K562 (cell line): ENCODE measurements around the gene CAPZB. TPM values are rescaled to one million over a fixed set of nuclear protein-coding genes. Genes with fewer than 3 reads are reported as not detected.

ENCODE experiments used
- MAFK ChIP-seq: IDR thresholded peaks from 2 replicates; pipeline ENCODE4 v1.6.1; 2011; ENCODE audit warnings: low read length, improper control_type of control experiment
- RAD51 ChIP-seq: fragments of 450-650 bp; IDR thresholded peaks from 2 replicates; pipeline ENCODE4 v1.7.1; 2016; ENCODE audit warnings: low read depth, mild to moderate bottlenecking, borderline replicate concordance
- RBFOX2 ChIP-seq: fragments of 200-400 bp; formaldehyde crosslinking; IDR thresholded peaks from 2 replicates; pipeline ENCODE4 v1.6.1; 2017; ENCODE audit warnings: low read depth, mild to moderate bottlenecking, low read length, moderate library complexity
- ZBTB17 ChIP-seq: fragments of 450-650 bp; formaldehyde crosslinking; IDR thresholded peaks from 2 replicates; pipeline ENCODE4 v1.4.0; 2020; ENCODE audit warnings: mild to moderate bottlenecking
- ZFX ChIP-seq: sonication (generic); formaldehyde crosslinking; IDR thresholded peaks from 2 replicates; pipeline ENCODE4 v1.8.0; 2022; ENCODE audit warnings: mild to moderate bottlenecking, missing genetic modification reagents, moderate library complexity
- ZNF121 ChIP-seq: sonication (generic); formaldehyde crosslinking; conservative IDR thresholded peaks from 2 replicates; pipeline ENCODE4 v1.8.0; 2022; ENCODE audit warnings: missing genetic modification reagents
- ZNF24 ChIP-seq: fragments of 450-650 bp; IDR thresholded peaks from 2 replicates; pipeline ENCODE4 v1.6.1; 2016
- ZNF76 ChIP-seq: fragments of 250-450 bp; sonication (Bioruptor Pico); IDR thresholded peaks from 2 replicates; pipeline ENCODE4 v1.4.0; 2020; ENCODE audit warnings: mild to moderate bottlenecking, moderate library complexity, borderline replicate concordance
- ZNF785 ChIP-seq: fragments of 250-450 bp; sonication (Bioruptor Pico); IDR thresholded peaks from 2 replicates; pipeline ENCODE4 v1.4.0; 2020; ENCODE audit warnings: mild to moderate bottlenecking
- ZZZ3 ChIP-seq: fragments of 450-650 bp; IDR thresholded peaks from 2 replicates; pipeline ENCODE4 v1.6.1; 2016; ENCODE audit warnings: antibody characterized with exemption, mild to moderate bottlenecking, moderate library complexity
- polyA plus RNA-seq, 8 experiments: library from polyadenylated mRNA; depleted of rRNA in 4 of 8; stranded (reverse) in 5 of 8; unstranded in 3 of 8; fragments of >200 nt; fragmentation: Nextera tagmentation in 2 of 8; fragmentation: Illumina TruSeq in 1 of 8; extraction: Ambion mirVana in 2 of 8; extraction: Trizol in 1 of 8; gene quantifications; 2 replicates each; pipeline versions ENCODE4 v1.2.1 to v1.2.3, GENCODE V29; 2011 to 2014; ENCODE audit warnings: inconsistent platforms in 1 of 8, missing spikeins in 1 of 8
- total RNA-seq, 7 experiments: library from RNA; depleted of rRNA in 6 of 7; stranded (reverse); fragments of >200 nt in 6 of 7; fragmentation: Illumina TruSeq in 2 of 7; extraction: Trizol in 2 of 7; gene quantifications; 2 replicates each; pipeline versions ENCODE4 v1.2.1 to v1.2.3, GENCODE V29; 2011 to 2021; ENCODE audit warnings: low replicate concordance in 1 of 7
- TF ChIP-seq, protein P1 (sequence below): fragments of 250-450 bp; sonication (Bioruptor Pico); IDR thresholded peaks from 2 replicates; pipeline ENCODE4 v1.4.0; 2020; ENCODE audit warnings: mild to moderate bottlenecking
- TF ChIP-seq, protein P2 (sequence below), 2 experiments: fragments of 450-650 bp in 1 of 2; sonication (generic) in 1 of 2; formaldehyde crosslinking; conservative IDR thresholded peaks; 2 replicates each; pipeline versions ENCODE4 v1.4.0 to v1.8.1; 2020 to 2022; ENCODE audit warnings: mild to moderate bottlenecking in 1 of 2, missing genetic modification reagents in 1 of 2
- TF ChIP-seq, protein P3 (sequence below): fragments of 250-450 bp; sonication (Bioruptor Pico); IDR thresholded peaks from 2 replicates; pipeline ENCODE4 v1.9.0; 2021; ENCODE audit warnings: mild to moderate bottlenecking
- TF ChIP-seq, protein P4 (sequence below): fragments of 250-450 bp; sonication (Bioruptor Pico); IDR thresholded peaks from 2 replicates; pipeline ENCODE4 v1.4.0; 2020; ENCODE audit warnings: mild to moderate bottlenecking, moderate library complexity
- TF ChIP-seq, protein P5 (sequence below): fragments of 250-450 bp; sonication (Bioruptor Pico); IDR thresholded peaks from 2 replicates; pipeline ENCODE4 v1.6.1; 2021; ENCODE audit warnings: mild to moderate bottlenecking
- TF ChIP-seq, protein P6 (sequence below): sonication (generic); formaldehyde crosslinking; IDR thresholded peaks from 2 replicates; pipeline ENCODE4 v1.8.1; 2023; ENCODE audit warnings: mild to moderate bottlenecking, missing genetic modification reagents
- TF ChIP-seq, protein P7 (sequence below): fragments of 250-450 bp; sonication (Bioruptor Pico); IDR thresholded peaks from 2 replicates; pipeline ENCODE4 v1.8.0; 2022; ENCODE audit warnings: inconsistent platforms

CAPZB gene
- total and polyA plus RNA-seq, 9 of the 15 experiments (the other 6 are each of a cell fraction or from before 2014, with no cell fraction given) = 57.6 to 297 (median 125) TPM

DNA sequence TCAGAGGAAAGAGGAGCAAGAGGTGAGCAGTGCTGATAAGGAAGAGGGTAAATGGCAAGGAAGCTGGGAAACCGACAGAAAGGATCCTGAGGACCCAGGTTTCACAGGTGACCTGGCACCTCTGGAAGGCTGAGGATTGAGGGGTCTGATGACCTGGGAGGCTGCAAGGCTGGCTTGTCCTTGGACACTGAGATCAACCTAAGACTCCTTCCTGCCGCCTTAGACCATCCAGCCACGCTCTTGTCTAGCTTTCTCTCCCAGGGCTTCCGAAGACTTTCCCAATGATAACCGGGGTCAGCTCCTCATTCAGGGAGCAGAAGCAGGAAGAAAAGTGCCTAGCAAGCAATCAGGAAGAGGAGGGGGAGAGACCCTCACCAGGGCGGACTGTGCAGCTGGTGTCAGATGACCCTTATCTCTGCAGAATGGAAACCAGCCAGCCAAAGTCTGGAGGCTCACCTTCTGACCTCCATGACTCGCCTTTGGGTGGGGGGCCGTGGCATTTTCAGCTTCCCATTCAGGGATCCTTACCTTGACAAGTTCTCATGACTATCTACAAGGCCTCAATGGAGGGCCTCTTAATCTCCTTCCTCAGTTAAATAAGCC, 77.7 kb downstream of the CAPZB start (continued):
- TF ChIP-seq, protein P1, sequence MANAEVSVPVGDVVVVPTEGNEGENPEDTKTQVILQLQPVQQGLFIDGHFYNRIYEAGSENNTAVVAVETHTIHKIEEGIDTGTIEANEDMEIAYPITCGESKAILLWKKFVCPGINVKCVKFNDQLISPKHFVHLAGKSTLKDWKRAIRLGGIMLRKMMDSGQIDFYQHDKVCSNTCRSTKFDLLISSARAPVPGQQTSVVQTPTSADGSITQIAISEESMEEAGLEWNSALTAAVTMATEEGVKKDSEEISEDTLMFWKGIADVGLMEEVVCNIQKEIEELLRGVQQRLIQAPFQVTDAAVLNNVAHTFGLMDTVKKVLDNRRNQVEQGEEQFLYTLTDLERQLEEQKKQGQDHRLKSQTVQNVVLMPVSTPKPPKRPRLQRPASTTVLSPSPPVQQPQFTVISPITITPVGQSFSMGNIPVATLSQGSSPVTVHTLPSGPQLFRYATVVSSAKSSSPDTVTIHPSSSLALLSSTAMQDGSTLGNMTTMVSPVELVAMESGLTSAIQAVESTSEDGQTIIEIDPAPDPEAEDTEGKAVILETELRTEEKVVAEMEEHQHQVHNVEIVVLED = no peak
- TF ChIP-seq ZNF121 = no peak
- TF ChIP-seq ZZZ3 = no peak
- TF ChIP-seq ZNF76 = no peak
- peak; percentile 43; the same call in 1 of the 2 replicates for TF ChIP-seq ZFX
- TF ChIP-seq, protein P2, sequence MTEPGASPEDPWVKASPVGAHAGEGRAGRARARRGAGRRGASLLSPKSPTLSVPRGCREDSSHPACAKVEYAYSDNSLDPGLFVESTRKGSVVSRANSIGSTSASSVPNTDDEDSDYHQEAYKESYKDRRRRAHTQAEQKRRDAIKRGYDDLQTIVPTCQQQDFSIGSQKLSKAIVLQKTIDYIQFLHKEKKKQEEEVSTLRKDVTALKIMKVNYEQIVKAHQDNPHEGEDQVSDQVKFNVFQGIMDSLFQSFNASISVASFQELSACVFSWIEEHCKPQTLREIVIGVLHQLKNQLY (CRISPR knock-in tag; conservative IDR thresholded peaks at IDR 0.05) = no peak
- peak; percentile 35; the same call in 1 of the 2 replicates for TF ChIP-seq MAFK
- TF ChIP-seq, protein P3, sequence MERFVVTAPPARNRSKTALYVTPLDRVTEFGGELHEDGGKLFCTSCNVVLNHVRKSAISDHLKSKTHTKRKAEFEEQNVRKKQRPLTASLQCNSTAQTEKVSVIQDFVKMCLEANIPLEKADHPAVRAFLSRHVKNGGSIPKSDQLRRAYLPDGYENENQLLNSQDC (CRISPR knock-in tag) = no peak
- TF ChIP-seq RBFOX2 = no peak
- TF ChIP-seq, protein P4, sequence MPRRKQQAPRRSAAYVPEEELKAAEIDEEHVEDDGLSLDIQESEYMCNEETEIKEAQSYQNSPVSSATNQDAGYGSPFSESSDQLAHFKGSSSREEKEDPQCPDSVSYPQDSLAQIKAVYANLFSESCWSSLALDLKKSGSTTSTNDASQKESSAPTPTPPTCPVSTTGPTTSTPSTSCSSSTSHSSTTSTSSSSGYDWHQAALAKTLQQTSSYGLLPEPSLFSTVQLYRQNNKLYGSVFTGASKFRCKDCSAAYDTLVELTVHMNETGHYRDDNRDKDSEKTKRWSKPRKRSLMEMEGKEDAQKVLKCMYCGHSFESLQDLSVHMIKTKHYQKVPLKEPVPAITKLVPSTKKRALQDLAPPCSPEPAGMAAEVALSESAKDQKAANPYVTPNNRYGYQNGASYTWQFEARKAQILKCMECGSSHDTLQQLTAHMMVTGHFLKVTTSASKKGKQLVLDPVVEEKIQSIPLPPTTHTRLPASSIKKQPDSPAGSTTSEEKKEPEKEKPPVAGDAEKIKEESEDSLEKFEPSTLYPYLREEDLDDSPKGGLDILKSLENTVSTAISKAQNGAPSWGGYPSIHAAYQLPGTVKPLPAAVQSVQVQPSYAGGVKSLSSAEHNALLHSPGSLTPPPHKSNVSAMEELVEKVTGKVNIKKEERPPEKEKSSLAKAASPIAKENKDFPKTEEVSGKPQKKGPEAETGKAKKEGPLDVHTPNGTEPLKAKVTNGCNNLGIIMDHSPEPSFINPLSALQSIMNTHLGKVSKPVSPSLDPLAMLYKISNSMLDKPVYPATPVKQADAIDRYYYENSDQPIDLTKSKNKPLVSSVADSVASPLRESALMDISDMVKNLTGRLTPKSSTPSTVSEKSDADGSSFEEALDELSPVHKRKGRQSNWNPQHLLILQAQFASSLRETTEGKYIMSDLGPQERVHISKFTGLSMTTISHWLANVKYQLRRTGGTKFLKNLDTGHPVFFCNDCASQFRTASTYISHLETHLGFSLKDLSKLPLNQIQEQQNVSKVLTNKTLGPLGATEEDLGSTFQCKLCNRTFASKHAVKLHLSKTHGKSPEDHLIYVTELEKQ (CRISPR knock-in tag) = no peak
- TF ChIP-seq, protein P5, sequence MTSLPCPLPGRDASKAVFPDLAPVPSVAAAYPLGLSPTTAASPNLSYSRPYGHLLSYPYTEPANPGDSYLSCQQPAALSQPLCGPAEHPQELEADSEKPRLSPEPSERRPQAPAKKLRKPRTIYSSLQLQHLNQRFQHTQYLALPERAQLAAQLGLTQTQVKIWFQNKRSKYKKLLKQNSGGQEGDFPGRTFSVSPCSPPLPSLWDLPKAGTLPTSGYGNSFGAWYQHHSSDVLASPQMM = no peak
- TF ChIP-seq, protein P6, sequence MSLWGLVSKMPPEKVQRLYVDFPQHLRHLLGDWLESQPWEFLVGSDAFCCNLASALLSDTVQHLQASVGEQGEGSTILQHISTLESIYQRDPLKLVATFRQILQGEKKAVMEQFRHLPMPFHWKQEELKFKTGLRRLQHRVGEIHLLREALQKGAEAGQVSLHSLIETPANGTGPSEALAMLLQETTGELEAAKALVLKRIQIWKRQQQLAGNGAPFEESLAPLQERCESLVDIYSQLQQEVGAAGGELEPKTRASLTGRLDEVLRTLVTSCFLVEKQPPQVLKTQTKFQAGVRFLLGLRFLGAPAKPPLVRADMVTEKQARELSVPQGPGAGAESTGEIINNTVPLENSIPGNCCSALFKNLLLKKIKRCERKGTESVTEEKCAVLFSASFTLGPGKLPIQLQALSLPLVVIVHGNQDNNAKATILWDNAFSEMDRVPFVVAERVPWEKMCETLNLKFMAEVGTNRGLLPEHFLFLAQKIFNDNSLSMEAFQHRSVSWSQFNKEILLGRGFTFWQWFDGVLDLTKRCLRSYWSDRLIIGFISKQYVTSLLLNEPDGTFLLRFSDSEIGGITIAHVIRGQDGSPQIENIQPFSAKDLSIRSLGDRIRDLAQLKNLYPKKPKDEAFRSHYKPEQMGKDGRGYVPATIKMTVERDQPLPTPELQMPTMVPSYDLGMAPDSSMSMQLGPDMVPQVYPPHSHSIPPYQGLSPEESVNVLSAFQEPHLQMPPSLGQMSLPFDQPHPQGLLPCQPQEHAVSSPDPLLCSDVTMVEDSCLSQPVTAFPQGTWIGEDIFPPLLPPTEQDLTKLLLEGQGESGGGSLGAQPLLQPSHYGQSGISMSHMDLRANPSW (CRISPR knock-in tag) = no peak
- no peak for TF ChIP-seq ZNF24
- no peak for TF ChIP-seq ZNF785 (CRISPR knock-in tag)
- TF ChIP-seq ZBTB17 (CRISPR knock-in tag) = no peak
- TF ChIP-seq, protein P7, sequence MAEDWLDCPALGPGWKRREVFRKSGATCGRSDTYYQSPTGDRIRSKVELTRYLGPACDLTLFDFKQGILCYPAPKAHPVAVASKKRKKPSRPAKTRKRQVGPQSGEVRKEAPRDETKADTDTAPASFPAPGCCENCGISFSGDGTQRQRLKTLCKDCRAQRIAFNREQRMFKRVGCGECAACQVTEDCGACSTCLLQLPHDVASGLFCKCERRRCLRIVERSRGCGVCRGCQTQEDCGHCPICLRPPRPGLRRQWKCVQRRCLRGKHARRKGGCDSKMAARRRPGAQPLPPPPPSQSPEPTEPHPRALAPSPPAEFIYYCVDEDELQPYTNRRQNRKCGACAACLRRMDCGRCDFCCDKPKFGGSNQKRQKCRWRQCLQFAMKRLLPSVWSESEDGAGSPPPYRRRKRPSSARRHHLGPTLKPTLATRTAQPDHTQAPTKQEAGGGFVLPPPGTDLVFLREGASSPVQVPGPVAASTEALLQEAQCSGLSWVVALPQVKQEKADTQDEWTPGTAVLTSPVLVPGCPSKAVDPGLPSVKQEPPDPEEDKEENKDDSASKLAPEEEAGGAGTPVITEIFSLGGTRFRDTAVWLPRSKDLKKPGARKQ (CRISPR knock-in tag) = no peak
- no peak; the same call in 1 of the 2 replicates for TF ChIP-seq RAD51
